Bronchial epithelial cell (primary cell): ENCODE data around the gene BCL7B. TPM values are rescaled to one million over a fixed set of nuclear protein-coding genes. Genes with fewer than 3 reads are reported as not detected.

Experiments used
- DNase-seq: peaks from one replicate; pipeline ENCODE4 v3.0.0-alpha.2; 2010; ENCODE audit warnings: low read depth
- FAIRE-seq: peaks from 2 replicates; lab custom pipeline; 2011; peaks lifted over from hg19 to GRCh38; lab: Jason Lieb, UNC
- H3K27me3 ChIP-seq: 2 replicates; pipeline ENCODE4 v1.5.1; 2011; ENCODE audit warnings: low read length; ENCODE audit not compliant: control insufficient read depth, insufficient read depth
- H3K36me3 ChIP-seq: 2 replicates; pipeline ENCODE4 v1.5.1; 2011; ENCODE audit warnings: low read length; ENCODE audit not compliant: control insufficient read depth, insufficient read depth
- H3K4me3 ChIP-seq: 2 replicates; pipeline ENCODE4 v1.5.1; 2011; ENCODE audit warnings: mild to moderate bottlenecking, low read depth, low read length, control low read depth
- total RNA-seq: library from RNA; depleted of rRNA; stranded (reverse); fragments of >200 nt; gene quantifications from 2 replicates; pipeline ENCODE4 v1.2.1, GENCODE V29; 2014
- TF ChIP-seq, protein P1 (sequence below): IDR thresholded peaks from 2 replicates; pipeline ENCODE4 v1.5.1; 2011; ENCODE audit warnings: mild to moderate bottlenecking, moderate library complexity, low read length, control low read depth, inconsistent platforms; ENCODE audit not compliant: insufficient read depth, severe bottlenecking

The BCL7B gene
- 21.3 and 23.6 TPM in 2 replicates for total RNA-seq

DNA sequence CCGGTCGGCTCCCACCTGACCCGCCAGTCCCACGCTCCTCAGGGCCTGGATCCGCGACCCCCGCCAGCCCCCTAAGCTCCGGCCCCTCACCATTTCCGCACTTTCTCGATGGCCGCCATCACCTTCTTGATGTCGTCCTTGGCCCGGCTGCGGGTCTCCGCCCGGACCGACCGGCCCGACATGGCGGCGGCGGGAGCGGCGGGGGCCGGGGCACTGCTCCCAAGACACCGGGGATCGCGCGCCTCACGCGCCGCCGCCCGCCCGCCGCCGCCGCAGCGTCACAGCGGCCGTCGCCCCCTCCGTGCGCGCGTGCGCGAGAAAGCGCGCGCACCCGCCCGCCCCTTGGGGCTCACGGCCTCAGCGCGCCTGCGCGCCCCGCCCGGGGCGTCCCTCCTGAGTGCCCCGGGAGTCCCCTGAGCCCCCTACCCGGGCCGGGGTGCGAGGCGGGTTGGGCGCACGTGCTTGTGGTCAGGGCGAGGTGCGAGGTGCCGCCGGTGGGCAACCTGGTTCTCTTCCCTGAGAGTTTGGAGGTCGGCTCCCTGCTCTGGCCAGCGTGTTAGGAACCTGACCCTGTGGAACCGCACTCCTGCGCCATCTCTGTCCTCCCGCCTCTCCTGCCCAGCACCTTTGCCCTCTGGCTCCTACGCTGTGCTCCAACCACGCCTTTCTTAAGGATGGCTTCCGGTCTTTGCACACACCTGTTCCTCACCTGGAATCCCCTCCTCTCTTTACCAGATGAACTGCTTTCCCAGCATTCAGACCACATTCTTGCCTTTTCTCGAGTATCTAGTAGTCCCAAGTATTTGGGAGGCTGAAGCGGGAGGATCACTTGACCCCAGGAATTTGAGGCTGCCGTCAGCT lies at the start of gene BCL7B:
Gene BCL7B (minus strand): TSS at position 294 of the 861 bp plus-strand sequence. CDS start 112 bp downstream, at position 182.
- FAIRE-seq: no peak
- Histone ChIP-seq H3K4me3 (peak within 1 kb of the TSS; percentile 84), H3K27me3 (no peaks in the 10 kb centered on the region), H3K36me3 (peaks cover 4% of the 10 kb centered on the region)
- peak; percentile 27 for DNase-seq
- TF ChIP-seq, protein P1, sequence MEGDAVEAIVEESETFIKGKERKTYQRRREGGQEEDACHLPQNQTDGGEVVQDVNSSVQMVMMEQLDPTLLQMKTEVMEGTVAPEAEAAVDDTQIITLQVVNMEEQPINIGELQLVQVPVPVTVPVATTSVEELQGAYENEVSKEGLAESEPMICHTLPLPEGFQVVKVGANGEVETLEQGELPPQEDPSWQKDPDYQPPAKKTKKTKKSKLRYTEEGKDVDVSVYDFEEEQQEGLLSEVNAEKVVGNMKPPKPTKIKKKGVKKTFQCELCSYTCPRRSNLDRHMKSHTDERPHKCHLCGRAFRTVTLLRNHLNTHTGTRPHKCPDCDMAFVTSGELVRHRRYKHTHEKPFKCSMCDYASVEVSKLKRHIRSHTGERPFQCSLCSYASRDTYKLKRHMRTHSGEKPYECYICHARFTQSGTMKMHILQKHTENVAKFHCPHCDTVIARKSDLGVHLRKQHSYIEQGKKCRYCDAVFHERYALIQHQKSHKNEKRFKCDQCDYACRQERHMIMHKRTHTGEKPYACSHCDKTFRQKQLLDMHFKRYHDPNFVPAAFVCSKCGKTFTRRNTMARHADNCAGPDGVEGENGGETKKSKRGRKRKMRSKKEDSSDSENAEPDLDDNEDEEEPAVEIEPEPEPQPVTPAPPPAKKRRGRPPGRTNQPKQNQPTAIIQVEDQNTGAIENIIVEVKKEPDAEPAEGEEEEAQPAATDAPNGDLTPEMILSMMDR: no peak

DNA sequence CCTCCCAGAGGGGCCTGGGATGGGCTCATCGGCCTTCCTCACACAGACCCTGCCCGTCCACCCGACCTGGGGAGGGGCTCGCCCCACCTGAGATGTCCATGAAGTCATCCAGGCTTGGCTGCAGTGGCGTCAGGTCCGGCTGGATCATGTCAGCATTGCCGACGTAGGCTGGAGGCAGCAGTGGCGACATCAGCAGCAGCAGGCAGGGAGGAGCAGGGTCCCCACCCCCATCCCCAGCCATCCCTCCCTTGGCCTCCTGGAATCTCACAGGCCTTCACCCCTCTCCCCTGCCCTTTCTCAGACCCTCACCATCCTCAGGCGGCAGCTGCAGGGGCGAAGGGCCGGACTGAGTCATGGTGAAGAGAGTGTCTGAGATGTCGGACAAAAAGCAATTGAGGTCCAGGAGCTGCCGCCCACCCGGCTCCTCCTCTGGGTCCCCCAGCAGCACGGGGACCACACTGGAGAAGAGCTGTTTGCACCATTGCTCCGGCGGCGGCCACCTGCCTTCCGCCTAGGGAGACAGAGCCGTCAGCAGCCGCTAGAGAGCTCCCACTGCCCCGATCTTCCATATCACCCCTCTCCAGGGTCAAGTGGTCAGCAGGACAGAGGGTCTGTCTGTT lies 48.2 kb upstream of the BCL7B start:
- peaks cover 8% of the 10 kb centered on the region for H3K27me3 ChIP-seq
- H3K4me3 ChIP-seq: no peak overlapping the region
- FAIRE-seq: no peak

DNA sequence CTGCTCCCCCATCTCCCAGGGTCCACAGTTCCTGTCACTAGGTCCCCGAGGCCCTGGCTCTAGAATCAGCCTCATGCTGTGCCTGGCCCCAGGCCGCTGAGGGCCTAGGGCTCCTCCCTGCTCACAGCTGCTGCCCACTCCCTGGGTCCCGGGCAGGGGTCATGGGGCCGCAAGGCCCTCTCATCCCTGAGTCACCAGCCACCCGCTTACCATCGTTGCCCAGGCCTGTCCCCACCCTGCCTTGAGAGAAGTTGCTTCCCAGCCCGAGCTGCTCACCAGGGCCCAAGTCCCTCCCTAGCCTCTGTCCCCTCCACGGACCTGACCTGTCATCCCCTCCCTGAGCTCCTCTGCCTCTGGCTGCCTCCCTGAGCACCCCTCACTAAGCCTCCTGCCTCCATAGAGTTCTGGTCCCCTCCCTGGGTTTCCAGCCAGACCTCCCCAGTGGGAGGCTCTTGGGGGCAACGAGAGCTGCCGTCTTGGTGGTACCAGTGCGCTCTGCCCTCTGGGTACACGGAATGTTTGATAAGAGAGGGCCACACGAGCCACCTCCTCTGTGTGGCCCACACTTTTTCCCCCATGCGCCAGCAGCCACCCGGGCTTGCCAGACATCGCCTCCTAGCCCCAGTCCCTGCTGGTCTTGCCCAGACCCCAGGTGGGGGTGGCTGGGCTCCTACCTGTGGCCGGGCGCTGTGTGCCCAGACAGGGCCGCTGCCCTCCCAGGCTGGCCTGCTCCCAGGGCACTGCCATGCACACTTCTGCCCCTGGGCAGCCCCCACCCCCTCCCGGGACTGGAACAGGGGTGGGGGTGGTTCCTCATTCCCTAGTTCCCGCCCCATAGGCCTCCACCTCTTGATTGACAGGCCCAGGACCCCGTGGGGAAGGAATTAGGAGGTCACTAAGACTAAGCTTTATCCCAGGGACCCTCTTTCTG lies 45.5 kb upstream of the BCL7B start:
- Histone ChIP-seq H3K4me3 (no peak overlapping the region), H3K27me3 (peaks cover 8% of the 10 kb centered on the region), H3K36me3 (no peaks in the 10 kb centered on the region)
- DNase-seq: peak; percentile 44
- no peak for FAIRE-seq
- TF ChIP-seq, protein P1: no peak

More for the DNA sequence above, 48.2 kb upstream of the BCL7B start:
- TF ChIP-seq, protein P1: no peak
- no peak for DNase-seq
- no peaks in the 10 kb centered on the region for H3K36me3 ChIP-seq

DNA sequence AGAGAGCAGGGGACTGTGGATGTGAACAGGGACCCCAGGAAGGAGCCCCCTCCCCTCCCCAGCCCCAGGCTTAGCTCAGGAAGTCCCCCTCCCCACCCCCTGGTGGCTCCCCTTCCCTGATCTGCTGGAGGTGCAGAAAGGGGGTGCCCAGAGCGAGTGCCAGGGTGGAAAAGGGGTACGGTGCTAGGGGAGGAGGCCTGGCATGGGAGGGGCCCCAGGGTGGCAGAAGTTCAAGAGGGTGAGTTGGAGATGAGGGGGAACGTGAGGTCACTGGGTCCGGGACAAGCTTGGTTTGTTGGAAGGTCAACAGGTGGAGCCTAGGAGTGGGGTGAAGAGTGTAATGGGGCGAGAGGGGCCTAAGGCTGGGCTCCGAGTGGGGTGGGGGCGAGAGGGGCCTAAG lies 42.4 kb upstream of the BCL7B start:
- DNase-seq (no peak), FAIRE-seq (no peak)
- TF ChIP-seq, protein P1: no peak
- Histone ChIP-seq H3K4me3 (no peak overlapping the region), H3K36me3 (no peaks in the 10 kb centered on the region), H3K27me3 (peaks cover 9% of the 10 kb centered on the region)

DNA sequence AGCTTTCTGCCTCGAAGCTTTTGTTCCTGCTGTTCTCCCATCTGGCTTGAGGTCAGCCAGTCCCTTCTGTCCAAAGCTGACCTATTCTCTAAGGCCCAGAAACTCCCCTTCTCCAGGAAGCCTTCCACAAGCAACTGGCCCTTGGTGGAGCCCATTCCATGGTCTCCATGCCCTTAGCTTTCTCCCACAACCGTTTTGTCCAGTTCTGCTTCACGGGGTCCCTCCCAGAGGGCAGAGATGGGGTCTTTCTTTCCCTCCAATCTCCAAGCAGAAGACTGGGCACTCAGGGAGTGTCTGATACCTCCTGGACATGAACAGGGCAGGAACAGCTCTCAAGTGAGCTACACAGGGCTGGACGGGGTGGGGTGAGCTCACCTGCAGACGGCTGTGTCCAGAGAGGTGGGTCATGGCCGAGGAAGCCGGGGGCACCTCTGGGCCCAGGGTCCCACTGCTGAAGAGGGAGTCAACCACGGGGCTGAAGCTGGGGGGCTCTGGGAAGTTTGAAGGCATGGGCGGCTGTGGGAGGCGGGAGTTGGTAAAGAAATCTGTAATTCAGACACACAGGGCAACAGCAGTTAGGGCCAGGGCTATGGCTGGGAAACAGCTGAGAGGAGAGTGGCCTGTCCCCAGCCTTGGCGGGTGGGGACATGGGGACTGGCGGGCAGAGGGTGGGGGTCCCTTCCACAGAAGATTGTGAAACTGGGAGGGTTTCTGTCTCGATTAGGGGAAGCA lies 41.8 kb upstream of the BCL7B start:
- TF ChIP-seq, protein P1: no peak
- Histone ChIP-seq H3K36me3 (no peaks in the 10 kb centered on the region), H3K27me3 (peaks cover 9% of the 10 kb centered on the region), H3K4me3 (no peak overlapping the region)
- DNase-seq (no peak), FAIRE-seq (no peak)
